GM23338 (cell line): ENCODE measurements around the gene LIMK2. TPM values are rescaled to one million over a fixed set of nuclear protein-coding genes. Genes with fewer than 3 reads are reported as not detected.

Experiments used
- ATAC-seq: fragments of 200-7000 bp; cut with Tn5 transposase; 3 replicates; pipeline ENCODE4 v1.9.1; 2020
- DNase-seq: peaks from one replicate; pipeline ENCODE4 v3.0.0-alpha.2; 2015; ENCODE audit warnings: low spot score
- H2AFZ ChIP-seq: fragments of 200-600 bp; sonication (generic); 2 replicates; pipeline ENCODE4 v1.8.0; 2016; ENCODE audit warnings: antibody characterized with exemption, mild to moderate bottlenecking, moderate library complexity
- H3F3A ChIP-seq: fragments of 200-600 bp; sonication (generic); replicated peaks from 2 replicates; pipeline ENCODE4 v1.8.0; 2017; ENCODE audit warnings: antibody characterized with exemption, mixed run types, low read depth
- H3K27ac ChIP-seq: fragments of 200-600 bp; sonication (generic); 2 replicates; pipeline ENCODE4 v1.6.1; 2016; ENCODE audit warnings: low read depth
- H3K27me3 ChIP-seq: fragments of 200-600 bp; sonication (generic); 2 replicates; pipeline ENCODE4 v1.8.0; 2016; ENCODE audit warnings: mild to moderate bottlenecking, mixed run types, moderate library complexity; ENCODE audit not compliant: insufficient read depth
- H3K36me3 ChIP-seq: fragments of 200-600 bp; sonication (generic); 2 replicates; pipeline ENCODE4 v1.8.0; 2016; ENCODE audit warnings: mild to moderate bottlenecking; ENCODE audit not compliant: insufficient read depth
- H3K4me1 ChIP-seq: fragments of 200-600 bp; sonication (generic); 2 replicates; pipeline ENCODE4 v1.8.0; 2016; ENCODE audit warnings: mild to moderate bottlenecking, moderate library complexity; ENCODE audit not compliant: insufficient read depth
- H3K4me2 ChIP-seq: fragments of 200-600 bp; sonication (generic); 2 replicates; pipeline ENCODE4 v1.7.1; 2017; ENCODE audit warnings: mixed run types
- H3K4me3 ChIP-seq: fragments of 200-600 bp; sonication (generic); 2 replicates; pipeline ENCODE4 v1.6.1; 2016; ENCODE audit warnings: mixed run types
- H3K79me2 ChIP-seq: fragments of 200-600 bp; sonication (generic); replicated peaks from 2 replicates; pipeline ENCODE4 v1.8.0; 2017; ENCODE audit warnings: mild to moderate bottlenecking; ENCODE audit not compliant: insufficient read depth
- H3K9me2 ChIP-seq: fragments of 200-600 bp; sonication (generic); 2 replicates; pipeline ENCODE4 v1.8.0; 2017; ENCODE audit not compliant: insufficient read depth
- H4K20me1 ChIP-seq: fragments of 200-600 bp; sonication (generic); replicated peaks from 2 replicates; pipeline ENCODE4 v1.8.0; 2017; ENCODE audit warnings: mild to moderate bottlenecking; ENCODE audit not compliant: insufficient read depth
- H3K27ac Mint-ChIP-seq: 2 replicates; pipeline ENCODE4 v1.8.0; 2020; ENCODE audit warnings: inconsistent platforms, mild to moderate bottlenecking, moderate library complexity, mixed read lengths
- H3K27me3 Mint-ChIP-seq: 3 replicates; pipeline ENCODE4 v1.8.0; 2022; ENCODE audit warnings: low read depth, mild to moderate bottlenecking, moderate library complexity, mixed read lengths, inconsistent platforms; ENCODE audit not compliant: insufficient read depth, poor library complexity
- H3K36me3 Mint-ChIP-seq: 3 replicates; pipeline ENCODE4 v1.8.0; 2021; ENCODE audit warnings: low read depth, mild to moderate bottlenecking, inconsistent platforms, moderate library complexity, mixed read lengths
- H3K4me1 Mint-ChIP-seq: 3 replicates; pipeline ENCODE4 v1.8.0; 2020; ENCODE audit warnings: mild to moderate bottlenecking, inconsistent platforms, mixed read lengths
- H3K4me3 Mint-ChIP-seq: 3 replicates; pipeline ENCODE4 v1.8.0; 2021; ENCODE audit warnings: moderate library complexity, mild to moderate bottlenecking, inconsistent platforms, mixed read lengths
- H3K9me3 Mint-ChIP-seq: 3 replicates; pipeline ENCODE4 v1.8.0; 2020; ENCODE audit warnings: moderate library complexity, mild to moderate bottlenecking, inconsistent platforms, mixed read lengths
- EZH2 ChIP-seq: fragments of 200-600 bp; sonication (generic); IDR thresholded peaks from one replicate; pipeline ENCODE4 v1.8.0; 2017; ENCODE audit warnings: antibody characterized with exemption, mild to moderate bottlenecking, low read depth; ENCODE audit not compliant: unreplicated experiment
- POLR2AphosphoS5 ChIP-seq: IDR thresholded peaks from 2 replicates; pipeline ENCODE4 v1.6.1; 2016; ENCODE audit warnings: antibody characterized with exemption, low read depth
- REST ChIP-seq: IDR thresholded peaks from one replicate; pipeline ENCODE4 v1.6.1; 2018; ENCODE audit warnings: antibody characterized with exemption; ENCODE audit not compliant: unreplicated experiment
- STAT1 ChIP-seq: IDR thresholded peaks from one replicate; pipeline ENCODE4 v1.6.1; 2016; ENCODE audit warnings: antibody characterized with exemption; ENCODE audit not compliant: unreplicated experiment
- ZNF331 ChIP-seq: fragments of 250-450 bp; sonication (Bioruptor Pico); IDR thresholded peaks from 2 replicates; pipeline ENCODE4 v1.5.0; 2020; ENCODE audit warnings: low read depth, mild to moderate bottlenecking, moderate library complexity
- ZNF462 ChIP-seq: fragments of 250-450 bp; sonication (Bioruptor Pico); IDR thresholded peaks from 2 replicates; pipeline ENCODE4 v1.5.0; 2020; ENCODE audit warnings: mild to moderate bottlenecking, moderate library complexity
- polyA plus RNA-seq: library from polyadenylated mRNA; unstranded; fragments of >200 nt; fragmentation: Nextera tagmentation; extraction: Ambion mirVana; gene quantifications from 2 replicates; pipeline ENCODE4 v1.2.1, GENCODE V29; 2016
- total RNA-seq: library from RNA; depleted of rRNA; stranded (reverse); fragments of >200 nt; shearing (Covaris generic); gene quantifications from 2 replicates; pipeline ENCODE4 v1.2.3, GENCODE V29; 2014

LIMK2 gene
- total and polyA plus RNA-seq, 2 experiments from 2014 or later: 12.5 to 39.8 TPM

- no peak overlapping the region for H3K4me3 ChIP-seq
- peaks cover 3% of the 10 kb centered on the region; the same call in 2 of the 3 replicates for H3K36me3 Mint-ChIP-seq
- no peaks in the 10 kb centered on the region for H3K79me2 ChIP-seq
- no peak overlapping the region for H3K27ac Mint-ChIP-seq
- H3K4me1 ChIP-seq: no peaks in the 10 kb centered on the region
- peaks cover 4% of the 10 kb centered on the region for H3K27me3 Mint-ChIP-seq
- H3K36me3 ChIP-seq: no peaks in the 10 kb centered on the region; the same call in 1 of the 2 replicates
- no peak for TF ChIP-seq POLR2AphosphoS5
- TF ChIP-seq STAT1: no peak
- TF ChIP-seq ZNF462 (CRISPR knock-in tag): no peak
- no peak for TF ChIP-seq REST
- TF ChIP-seq EZH2: no peak
- TF ChIP-seq ZNF331 (CRISPR knock-in tag): no peak
- ATAC-seq: no peak
- no peaks in the 10 kb centered on the region for H3K27me3 ChIP-seq
- H3K9me2 ChIP-seq: no peaks in the 10 kb centered on the region
- H3K4me1 Mint-ChIP-seq: peaks cover 11% of the 10 kb centered on the region
- H3K9me3 Mint-ChIP-seq: no peaks in the 10 kb centered on the region
- H3K4me3 Mint-ChIP-seq: no peak overlapping the region
- H2AFZ ChIP-seq: no peak overlapping the region
- no peak for DNase-seq
- H3F3A ChIP-seq: no peaks in the 10 kb centered on the region
- no peak overlapping the region for H3K27ac ChIP-seq
- no peak overlapping the region for H3K4me2 ChIP-seq
- no peaks in the 10 kb centered on the region for H4K20me1 ChIP-seq
These were observed 70.8 kb downstream of the LIMK2 start for GRCh38 chr22:31282748-31283468.
